Heart right ventricle (tissue), 16 donors: Measurements from ENCODE around the gene METTL13. TPM values are rescaled to one million over a fixed set of nuclear protein-coding genes. Genes with fewer than 3 reads are reported as not detected.

Experiments
- ATAC-seq, 8 donors: fragments of 200-7000 bp; cut with Tn5 transposase; one replicate each; pipeline ENCODE4 v1.9.1; 2020; ENCODE audit warnings: mild to moderate bottlenecking in 8 of 8, moderate library complexity in 8 of 8, moderate number of reproducible peaks in 1 of 8
- DNase-seq, 2 donors: peaks; one replicate each; pipeline ENCODE4 v3.0.0-alpha.2; 2020
- H3K27ac ChIP-seq, 10 donors: fragments of 200-600 bp; sonication (generic) in 2 of 10; one replicate each; pipeline versions ENCODE4 v1.5.0 to v1.8.0; 2020 to 2022; ENCODE audit warnings: mild to moderate bottlenecking in 3 of 10
- H3K27me3 ChIP-seq, 7 donors: fragments of 200-600 bp; one replicate each; pipeline ENCODE4 v1.8.0; 2021 to 2022; ENCODE audit warnings: mild to moderate bottlenecking in 2 of 7
- H3K36me3 ChIP-seq, 9 donors: fragments of 200-600 bp; sonication (generic) in 1 of 9; one replicate each; pipeline versions ENCODE4 v1.5.0 to v1.8.0; 2020 to 2022; ENCODE audit warnings: mild to moderate bottlenecking in 2 of 9
- H3K4me1 ChIP-seq, 9 donors: fragments of 200-600 bp; sonication (generic) in 1 of 9; one replicate each; pipeline versions ENCODE4 v1.5.0 to v1.8.0; 2020 to 2022; ENCODE audit warnings: mild to moderate bottlenecking in 4 of 9
- H3K4me3 ChIP-seq, 10 donors: fragments of 200-600 bp; sonication (generic) in 2 of 10; one replicate each; pipeline versions ENCODE4 v1.5.0 to v1.8.0; 2020 to 2022; ENCODE audit warnings: mild to moderate bottlenecking in 7 of 10, moderate library complexity in 2 of 10
- H3K9me3 ChIP-seq, 11 donors: fragments of 200-600 bp in 10 of 11; sonication (generic) in 2 of 11; one replicate each; pipeline versions ENCODE4 v1.5.0 to v1.8.0; 2013 to 2022; ENCODE audit warnings: mild to moderate bottlenecking in 2 of 11, control low read depth in 1 of 11, moderate library complexity in 1 of 11
- whole genome bisulfite sequencing, 2 donors: extraction: QIAGEN DNeasy Blood & Tissue Kit; methylation state at CpG; one replicate each; pipeline ENCODE4 v1.1.7; 2013; ENCODE audit warnings: inconsistent platforms in 1 of 2; 5-methylcytosine and 5-hydroxymethylcytosine counted together
- intact Hi-C, 10 donors: fragments of 100-400 bp; cut with DNase I; formaldehyde crosslinking; loops; one replicate each; pipeline versions ENCODE4 v1.11.1 to v1.14.2; 2022
- polyA plus RNA-seq, 2 donors: library from polyadenylated mRNA; stranded (reverse); fragments of 200-250 nt; gene quantifications; one replicate each; pipeline ENCODE4 v1.2.3, GENCODE V29; 2013
- total RNA-seq, 10 donors: library from RNA; stranded (reverse); fragmentation: NEBNext Ultra II Directional in 3 of 10; extraction: Animal tissue kit (Norgen Biotek cat#: 25700) in 3 of 10; gene quantifications; one replicate each; pipeline versions ENCODE4 v1.2.1 to v1.2.4, GENCODE V29; 2021 to 2023
- TF ChIP-seq, protein P1 (sequence below), 9 donors: fragments of 200-600 bp; sonication (generic) in 2 of 9; IDR thresholded peaks; one replicate each; pipeline versions ENCODE4 v1.5.0 to v1.8.0; 2021 to 2022; ENCODE audit warnings: antibody characterized with exemption in 9 of 9, mild to moderate bottlenecking in 5 of 9, moderate library complexity in 1 of 9
- donor health status: Arrhythmogenic right ventricular cardiomyopathy.
- donor health status: ischemic (EF 13 %, LVEDD 7.1; RV severe dilation, severe dysfunction).
- donor health status: healthy with polysubstance abuse.
- donor health status: DM: no; HTN: yes; CAD: no.
- donor health status: DM: no; HTN: no; CAD: no.
- donor health status: ischemic (EF 25% LVEDD 6.9; RV normal size, moderate dysfunction).
- donor health status: ischemic (EF 25% LVEDD 5.7; RV mildly dilated, moderate dysfunction).
- donor health status: healthy.
- donor health status: DM: yes; HTN: yes; CAD: no.
- donor health status: Ischemic cardiomyopathy.
- donor health status: ischemic (EF 35%, LVEDD 5.7; RV mildly dilated, moderate dysfunction).
- donor health status: nonischemic (EF 11% LVEDD 7.7; RV severe dilation, severe dysfunction).
- donor health status: DM: yes; HTN: yes; CAD: no.
- donor health status: PGD.
- donor health status: ischemic (EF 29% LVEDD 5.4; RV normal size, mild dysfunction).
- donor health status: nonischemic (EF 23%, LVEDD 6.1; RV moderate dilation, normal function).

The METTL13 gene
- total and polyA plus RNA-seq, 12 donors = 3.2 to 20.2 (median 16.5) TPM

DNA sequence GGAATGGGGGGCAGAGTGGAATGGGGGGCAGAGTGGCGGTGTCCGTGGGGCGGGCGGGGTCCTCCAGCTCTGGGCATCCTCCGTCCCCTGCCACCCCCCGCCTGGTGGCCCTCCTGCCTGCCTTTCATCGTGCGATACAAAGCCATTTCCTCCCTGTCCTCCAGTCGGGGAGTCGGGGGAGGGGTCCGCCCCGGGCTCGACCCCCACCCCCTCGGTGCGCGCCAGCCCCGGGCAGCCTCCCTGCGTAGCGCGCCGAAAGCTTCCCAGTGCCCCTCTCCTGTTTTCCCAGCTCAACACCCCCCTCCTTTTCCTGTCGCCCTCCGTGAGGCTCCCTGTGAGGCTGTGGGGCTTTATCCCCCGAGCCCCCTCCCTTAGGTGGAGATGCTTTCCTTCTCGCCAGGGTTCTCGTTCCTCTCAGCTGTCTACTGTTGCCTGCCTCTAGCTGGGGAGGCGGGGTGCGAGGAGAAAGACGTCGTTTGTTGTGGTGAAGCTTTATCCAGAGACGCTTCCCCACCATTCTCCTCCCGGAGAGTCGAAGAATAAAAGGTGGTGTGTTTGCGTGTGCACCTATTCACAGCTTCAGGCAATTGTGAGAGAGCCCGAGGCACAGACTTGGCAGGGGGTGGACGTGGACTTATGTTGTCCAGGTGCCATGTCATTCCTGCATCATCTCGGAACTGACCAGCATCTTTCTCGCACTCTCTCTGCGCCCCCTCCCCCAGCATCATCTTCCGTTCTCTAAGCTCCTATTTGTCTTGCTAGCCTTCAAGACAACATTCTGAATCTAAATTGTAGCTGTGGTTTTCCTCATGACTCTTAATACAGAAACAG lies 60.7 kb downstream of the METTL13 start:
- DNase-seq (peak; percentile 16 to 17), ATAC-seq (peak in 7 of 8 donors; percentile 2 to 46 (median 10))
- TF ChIP-seq, protein P1, sequence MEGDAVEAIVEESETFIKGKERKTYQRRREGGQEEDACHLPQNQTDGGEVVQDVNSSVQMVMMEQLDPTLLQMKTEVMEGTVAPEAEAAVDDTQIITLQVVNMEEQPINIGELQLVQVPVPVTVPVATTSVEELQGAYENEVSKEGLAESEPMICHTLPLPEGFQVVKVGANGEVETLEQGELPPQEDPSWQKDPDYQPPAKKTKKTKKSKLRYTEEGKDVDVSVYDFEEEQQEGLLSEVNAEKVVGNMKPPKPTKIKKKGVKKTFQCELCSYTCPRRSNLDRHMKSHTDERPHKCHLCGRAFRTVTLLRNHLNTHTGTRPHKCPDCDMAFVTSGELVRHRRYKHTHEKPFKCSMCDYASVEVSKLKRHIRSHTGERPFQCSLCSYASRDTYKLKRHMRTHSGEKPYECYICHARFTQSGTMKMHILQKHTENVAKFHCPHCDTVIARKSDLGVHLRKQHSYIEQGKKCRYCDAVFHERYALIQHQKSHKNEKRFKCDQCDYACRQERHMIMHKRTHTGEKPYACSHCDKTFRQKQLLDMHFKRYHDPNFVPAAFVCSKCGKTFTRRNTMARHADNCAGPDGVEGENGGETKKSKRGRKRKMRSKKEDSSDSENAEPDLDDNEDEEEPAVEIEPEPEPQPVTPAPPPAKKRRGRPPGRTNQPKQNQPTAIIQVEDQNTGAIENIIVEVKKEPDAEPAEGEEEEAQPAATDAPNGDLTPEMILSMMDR (IDR thresholded peaks at IDR 0.05) = no peak
- Histone ChIP-seq H3K36me3 (no peaks in the 10 kb centered on the region), H3K4me1 (peaks cover 0 to 19% (median 15%) of the 10 kb centered on the region in 9 donors), H3K9me3 (peaks cover 0 to 9% (median 0%) of the 10 kb centered on the region in 11 donors), H3K27ac (peak overlapping the region in 8 of 10 donors; percentile 43 to 76 (median 72)), H3K27me3 (peaks cover 0 to 29% (median 8%) of the 10 kb centered on the region in 7 donors), H3K4me3 (peak overlapping the region; percentile 67 to 95 (median 86))
- 1 to 2% methylated on average over 34 to 40 of the region's 40 CpGs for WGBS, 2 donors
- intact Hi-C loops = loop anchor here in 1 of 10 donors (5.0 kb wide), 2 partner anchors 35 to 80 kb away; no protein-coding TSS in a partner anchor

DNA sequence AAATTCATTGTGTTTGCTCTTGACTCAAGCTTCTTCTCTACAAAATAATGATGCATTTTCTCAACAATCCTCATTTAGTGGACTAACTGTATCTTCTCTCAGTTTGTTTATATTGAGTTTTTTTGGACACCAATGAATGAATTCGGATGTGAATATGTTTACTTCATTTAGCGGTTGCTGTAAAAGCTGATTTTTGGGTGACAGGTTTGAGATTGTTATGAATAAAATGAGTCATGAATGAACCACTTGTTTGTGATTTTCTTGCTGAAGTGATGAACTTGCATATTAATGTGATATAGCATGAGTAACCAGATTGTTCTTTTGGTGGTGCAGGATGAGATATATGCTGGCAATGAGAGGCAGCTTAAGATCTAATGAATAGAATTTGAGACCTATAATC lies 62.9 kb downstream of the METTL13 start:
- DNase-seq = no peak
- Histone ChIP-seq H3K4me3 (no peak overlapping the region), H3K27me3 (peaks cover 0 to 29% (median 8%) of the 10 kb centered on the region in 7 donors), H3K36me3 (no peaks in the 10 kb centered on the region), H3K27ac (no peak overlapping the region), H3K4me1 (peaks cover 0 to 19% (median 15%) of the 10 kb centered on the region in 9 donors), H3K9me3 (peaks cover 0 to 9% (median 0%) of the 10 kb centered on the region in 11 donors)
- intact Hi-C loops = loop anchor here in 1 of 10 donors (5.0 kb wide), 2 partner anchors 37 to 78 kb away; no protein-coding TSS in a partner anchor
- 92 to 97% methylated on average over 2 of the region's 2 CpGs for WGBS, 2 donors
- TF ChIP-seq, protein P1 (IDR thresholded peaks at IDR 0.05) = no peak
- ATAC-seq = no peak

DNA sequence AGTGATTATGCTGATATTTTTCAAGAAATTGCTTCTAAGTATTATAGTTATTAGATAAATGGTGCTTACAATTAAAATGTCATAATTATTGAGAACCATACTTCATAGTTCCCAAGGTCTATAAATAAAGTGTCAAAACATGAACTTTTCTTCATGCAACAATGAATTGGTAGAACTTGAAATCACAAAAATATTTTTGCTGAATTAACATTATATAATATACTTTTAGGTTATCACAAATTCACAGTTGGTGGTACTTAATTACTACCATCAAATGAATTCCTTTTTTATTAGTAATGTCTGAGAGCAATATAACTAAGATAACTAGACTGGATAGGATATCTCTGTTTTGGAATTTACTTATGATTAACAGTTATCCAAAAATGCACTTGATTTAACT lies 64.5 kb downstream of the METTL13 start:
- DNase-seq (no peak), ATAC-seq (no peak)
- H3K27ac ChIP-seq = no peak overlapping the region
- no peaks in the 10 kb centered on the region for H3K36me3 ChIP-seq
- peaks cover 0 to 29% (median 8%) of the 10 kb centered on the region in 7 donors for H3K27me3 ChIP-seq
- peaks cover 0 to 1% (median 0%) of the 10 kb centered on the region in 11 donors for H3K9me3 ChIP-seq
- peaks cover 0 to 15% (median 10%) of the 10 kb centered on the region in 9 donors for H3K4me1 ChIP-seq
- TF ChIP-seq, protein P1 (IDR thresholded peaks at IDR 0.05) = no peak
- no peak overlapping the region for H3K4me3 ChIP-seq
- intact Hi-C loops = no loop called here

Other genes starting within 250 kb of the METTL13 start
- not detected for gene MYOCOS, start 159.4 kb upstream of the METTL13 start, total RNA-seq
- gene MYOCOS, start 159.4 kb upstream of the METTL13 start, polyA plus RNA-seq = not detected
- gene MYOC, start 129.0 kb upstream of the METTL13 start, total RNA-seq = 1 to 10 TPM in 9 of 10 donors, under 1 TPM in 1; 0.93 to 7.5 (median 2.7) TPM
- gene MYOC, start 129.0 kb upstream of the METTL13 start, polyA plus RNA-seq = 1 to 10 TPM in 1 of 2 donors, under 1 TPM in 1; 0.80 to 3.7 TPM
- 10 to 100 TPM in 5 of 10 donors, 1 to 10 TPM in 5; 6.6 to 12.5 (median 9.2) TPM for gene VAMP4, start 39.6 kb upstream of the METTL13 start, total RNA-seq
- gene VAMP4, start 39.6 kb upstream of the METTL13 start, polyA plus RNA-seq = 1 to 10 TPM; 4.1 to 6.1 TPM
- gene DNM3, start 59.8 kb downstream of the METTL13 start, total RNA-seq = 1 to 10 TPM in 9 of 10 donors, under 1 TPM in 1; 0.77 to 2.8 (median 2.2) TPM
- 1 to 10 TPM in 1 of 2 donors, under 1 TPM in 1; 0.78 to 2.7 TPM for gene DNM3, start 59.8 kb downstream of the METTL13 start, polyA plus RNA-seq